DLD1 (cell line): ENCODE results near the gene LCE2D.
"Not testable (repeated sequence)": the region's sequence is repeated elsewhere in the genome, so short reads cannot be mapped to it uniquely, and the experiment has no call there.

Source experiments
- in situ Hi-C: cut with HindIII; loops from 2 replicates; pipeline ENCODE4 v1.10.0; 2017; ENCODE audit warnings: low sequenced_read_pairs

LCE2D gene

GRCh38 chr1:152663098-152663497 lies at the start of gene LCE2D:
LCE2D (plus strand) TSS chr1:152663380; CDS start chr1:152664106, 726 bp downstream.
- in situ Hi-C loops: no loop called here

DNA sequence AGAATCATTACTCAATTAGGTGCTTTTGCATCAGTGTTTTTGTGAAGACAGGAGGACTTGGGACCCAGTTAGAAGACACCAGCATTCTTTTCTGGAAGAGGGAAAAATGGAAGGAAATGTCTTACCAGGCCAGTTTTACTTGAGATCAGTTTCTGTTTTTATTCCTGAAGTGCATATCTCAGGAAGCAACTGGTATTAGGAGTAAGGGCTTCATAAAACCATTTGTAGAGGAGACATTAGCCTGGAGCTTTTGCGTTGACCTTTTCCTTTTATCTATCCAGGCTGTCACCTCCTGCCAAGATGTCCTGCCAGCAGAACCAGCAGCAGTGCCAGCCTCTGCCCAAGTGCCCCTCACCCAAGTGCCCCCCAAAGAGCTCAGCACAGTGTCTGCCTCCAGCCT lies 49.7 kb upstream of the LCE2D start, which contains the start of gene LCE3B:
Gene LCE3B (plus strand): TSS at position 301 of the 400 bp plus-strand sequence. CDS start 0 bp downstream, at position 301.
- in situ Hi-C loops: no loop called here

DNA sequence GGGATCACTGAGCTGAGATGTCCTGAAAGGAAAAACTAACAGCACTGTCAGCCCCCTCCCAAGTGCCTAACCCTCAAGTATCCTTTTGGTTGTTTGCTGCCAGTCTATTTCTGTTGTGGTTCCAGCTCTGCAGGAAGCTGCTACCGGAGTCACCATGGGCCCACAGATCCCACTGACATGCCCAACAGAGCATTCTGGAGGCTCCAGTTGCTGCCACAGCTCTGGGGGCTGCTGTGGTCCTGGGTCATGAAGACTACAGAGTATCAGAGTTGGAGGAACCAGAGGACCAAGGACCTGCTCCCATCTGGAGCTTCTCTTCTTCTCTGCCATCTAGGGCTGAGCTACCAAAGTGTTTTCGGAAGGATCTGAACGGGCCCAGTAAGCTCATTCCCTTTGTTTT lies 41.2 kb upstream of the LCE2D start:
- in situ Hi-C loops: no loop called here

DNA sequence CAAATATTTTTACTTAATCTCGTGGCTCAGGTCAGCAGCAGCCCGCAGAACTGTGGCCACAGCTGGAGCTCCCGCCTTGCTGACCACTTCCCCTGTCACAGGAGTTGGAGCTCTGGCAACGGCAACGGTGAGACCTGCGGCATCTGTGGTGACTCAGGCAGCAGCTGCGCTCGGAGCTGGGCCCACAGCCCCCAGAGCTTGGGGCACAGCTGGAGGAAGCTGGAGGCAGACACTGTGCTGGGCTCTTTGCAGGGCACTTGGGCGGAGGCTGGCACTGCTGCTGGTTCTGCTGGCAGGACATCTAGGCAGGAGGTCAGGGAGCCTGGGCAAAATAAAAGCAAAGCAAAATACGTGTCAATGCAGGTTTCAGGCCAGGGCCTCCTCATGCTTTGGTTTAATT lies 40.4 kb upstream of the LCE2D start, which contains the start of gene LCE3A:
Gene LCE3A (minus strand): TSS at position 301 of the 400 bp plus-strand sequence. CDS start 0 bp downstream, at position 301.
- in situ Hi-C loops: no loop called here

DNA sequence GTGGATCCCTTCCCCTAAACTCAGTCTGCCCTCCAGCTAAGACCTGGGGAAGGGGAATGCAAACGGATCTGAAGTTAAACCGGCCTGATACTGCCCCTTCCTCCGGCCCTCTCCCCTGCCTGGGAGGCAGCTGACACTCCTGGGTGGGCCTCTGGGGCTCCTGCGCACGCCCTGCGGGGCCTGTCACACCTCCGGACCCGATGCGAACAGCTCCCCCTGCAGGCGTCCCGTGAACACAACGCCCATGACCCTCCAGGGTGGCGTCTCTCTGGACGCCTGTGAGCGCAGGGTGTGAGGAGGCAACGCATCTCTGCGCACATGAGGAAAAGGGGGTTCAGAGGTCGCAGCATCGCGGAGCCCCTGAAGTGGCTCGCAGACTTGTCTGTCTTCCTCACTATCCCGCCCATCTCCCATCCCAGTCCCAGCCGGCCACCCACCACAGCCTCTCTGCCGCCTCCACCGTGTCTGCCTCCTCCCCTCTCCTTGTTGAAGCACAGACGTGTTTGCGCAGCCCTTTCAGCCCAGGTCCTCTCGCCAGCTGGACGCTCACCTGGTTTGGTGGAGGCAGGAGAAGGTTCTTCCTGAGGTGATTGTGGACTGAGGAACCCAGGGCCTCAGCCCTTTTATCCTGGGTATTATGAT lies 39.9 kb upstream of the LCE2D start:
- in situ Hi-C loops: no loop called here

DNA sequence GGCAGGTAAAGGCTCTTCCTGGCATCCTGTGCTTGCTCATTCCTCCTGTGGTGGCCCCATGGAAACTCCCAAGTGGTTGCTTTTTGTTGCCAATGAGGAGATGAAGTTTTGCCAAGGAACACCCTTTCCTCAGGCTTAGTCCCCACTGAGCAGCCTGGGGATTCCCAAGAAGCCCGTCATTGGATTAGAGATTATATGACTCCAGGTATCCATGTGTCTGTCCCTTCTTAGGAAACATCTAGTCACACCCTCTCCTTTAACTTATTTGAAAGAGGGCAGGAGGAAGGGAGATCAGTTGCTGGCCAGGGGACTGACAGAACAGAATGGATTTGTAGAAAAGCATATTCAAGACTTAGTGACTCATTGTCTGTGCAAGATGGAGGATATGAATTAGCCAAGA lies 36.4 kb upstream of the LCE2D start:
- in situ Hi-C loops: no loop called here

- in situ Hi-C loops: no loop called here
Measured at GRCh38 chr1:152630596-152630995, 32.6 kb upstream of the LCE2D start.

DNA sequence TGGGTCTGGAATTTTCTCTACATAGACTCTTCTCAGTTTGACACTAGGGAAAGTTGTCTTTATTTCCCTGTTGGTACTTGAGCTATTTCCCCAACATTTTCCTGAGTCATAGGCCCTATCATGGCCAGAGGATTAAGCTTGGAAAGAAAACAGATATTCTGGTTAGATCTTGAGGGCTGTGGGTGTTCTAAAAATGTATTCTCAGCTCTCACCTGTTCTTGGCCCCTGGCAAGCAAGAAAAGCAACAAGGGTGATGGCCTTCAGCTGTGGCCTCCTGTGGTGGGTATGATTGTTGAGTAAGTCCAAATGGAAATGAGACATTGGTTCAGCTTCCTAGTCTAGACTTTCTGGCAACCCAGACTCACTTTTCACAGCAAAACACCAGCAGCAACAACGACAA lies 22.8 kb upstream of the LCE2D start:
- in situ Hi-C loops: no loop called here

- in situ Hi-C loops: no loop called here
Measured at GRCh38 chr1:152643945-152644344, 19.2 kb upstream of the LCE2D start.

DNA sequence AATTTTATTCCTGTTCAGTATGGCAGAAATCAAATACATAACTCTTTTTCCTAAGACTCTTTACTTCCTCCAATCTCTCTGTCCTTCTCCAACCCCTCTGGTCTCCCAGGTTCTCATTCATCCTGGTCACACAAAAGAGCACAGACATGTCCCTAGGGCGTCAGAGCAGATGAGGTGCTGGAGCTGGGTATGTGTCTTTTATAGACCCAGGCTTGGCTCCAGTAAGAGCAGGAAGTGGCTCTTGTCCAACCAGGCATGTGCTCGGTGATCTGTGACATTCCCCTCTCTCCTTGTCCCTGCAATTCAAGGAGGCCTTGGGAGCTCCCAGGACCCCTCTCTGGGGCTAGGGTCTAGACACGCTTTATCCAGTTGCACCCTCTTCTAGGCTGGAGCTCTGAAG lies 18.0 kb upstream of the LCE2D start:
- in situ Hi-C loops: no loop called here

- in situ Hi-C loops: no loop called here
Measured at GRCh38 chr1:152646656-152647055, 16.5 kb upstream of the LCE2D start.

DNA sequence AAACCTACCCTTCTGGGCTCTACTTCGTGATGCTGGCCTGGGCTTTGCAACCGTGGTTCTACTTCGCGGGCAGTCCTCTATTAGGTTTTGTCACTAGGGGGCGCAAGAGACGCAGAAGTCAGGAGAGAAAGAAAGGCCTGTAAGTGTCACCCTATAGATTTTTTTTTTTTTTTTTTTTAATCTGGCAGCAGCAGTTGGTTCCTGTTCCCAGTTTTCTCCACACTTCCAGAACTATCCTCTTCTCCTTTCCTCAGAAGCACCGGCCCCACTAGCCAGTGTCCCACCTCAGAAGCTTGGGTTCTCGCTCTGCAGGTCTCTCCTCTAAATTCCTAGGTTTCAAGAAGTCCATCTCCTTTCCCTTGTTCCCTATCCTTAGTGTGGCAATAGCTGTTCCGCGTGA lies 9.1 kb upstream of the LCE2D start:
- in situ Hi-C loops: no loop called here

GRCh38 chr1:152656459-152656858 lies 6.7 kb upstream of the LCE2D start:
- in situ Hi-C loops: no loop called here

GRCh38 chr1:152657677-152658076 lies 5.5 kb upstream of the LCE2D start:
- in situ Hi-C loops: no loop called here

DNA sequence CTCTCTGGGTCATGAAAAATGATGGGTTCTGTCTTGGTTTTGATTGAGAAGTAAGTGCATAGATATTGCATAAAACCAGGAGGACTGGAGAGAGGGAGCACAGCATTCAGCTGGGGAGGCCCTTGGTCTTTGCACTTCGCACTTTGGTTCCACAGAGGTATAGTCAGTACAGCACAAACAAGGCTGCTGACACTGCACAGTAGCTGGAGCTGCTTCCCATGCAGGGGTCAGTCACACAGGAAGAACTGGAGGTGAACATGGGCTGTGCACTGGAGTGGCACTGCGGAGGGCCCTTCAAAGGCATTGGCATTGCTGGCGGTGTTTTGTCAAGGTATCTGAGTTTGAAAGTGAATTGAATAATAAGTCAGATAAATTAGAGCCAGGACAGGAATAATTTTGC lies 4.5 kb upstream of the LCE2D start:
- in situ Hi-C loops: no loop called here

DNA sequence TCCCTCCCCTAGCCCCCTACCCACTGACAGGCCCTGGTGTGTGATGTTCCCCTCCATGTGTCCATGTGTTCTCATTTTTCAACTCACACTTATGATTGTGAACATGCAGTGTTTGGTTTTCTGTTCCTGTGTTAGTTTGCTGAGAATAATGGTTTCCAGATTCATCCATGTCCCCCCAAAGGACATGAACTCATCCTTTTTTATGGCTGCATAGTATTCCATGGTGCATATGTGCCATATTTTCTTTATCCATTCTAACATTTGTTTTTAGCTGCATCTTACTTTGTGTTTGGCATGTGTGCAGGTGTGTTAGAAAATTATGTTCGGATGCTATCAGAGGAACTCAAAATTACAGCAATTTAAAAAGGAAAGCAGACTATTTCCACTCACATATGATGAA lies 3.0 kb downstream of the LCE2D start:
- in situ Hi-C loops: not testable (repeated sequence)

DNA sequence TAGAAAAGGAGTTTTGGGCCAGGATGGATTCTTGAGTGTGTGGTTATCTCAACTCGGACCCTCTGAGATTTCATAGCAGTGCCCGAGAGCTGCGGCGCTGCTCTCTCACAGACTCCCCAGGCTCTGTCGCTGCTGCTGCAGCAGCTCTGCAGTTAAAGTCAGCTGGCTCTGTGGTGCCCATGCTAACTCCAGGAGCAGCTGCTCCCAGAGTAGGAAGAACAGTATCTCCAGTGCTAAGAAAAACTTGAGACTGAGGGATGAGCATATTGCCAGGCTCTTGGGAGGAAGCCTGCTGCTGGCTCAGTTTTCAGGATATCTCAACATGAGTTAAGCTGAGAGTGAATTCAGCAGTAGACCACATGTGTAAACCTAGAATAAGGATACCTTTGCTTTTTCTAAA lies 4.5 kb downstream of the LCE2D start:
- in situ Hi-C loops: no loop called here

DNA sequence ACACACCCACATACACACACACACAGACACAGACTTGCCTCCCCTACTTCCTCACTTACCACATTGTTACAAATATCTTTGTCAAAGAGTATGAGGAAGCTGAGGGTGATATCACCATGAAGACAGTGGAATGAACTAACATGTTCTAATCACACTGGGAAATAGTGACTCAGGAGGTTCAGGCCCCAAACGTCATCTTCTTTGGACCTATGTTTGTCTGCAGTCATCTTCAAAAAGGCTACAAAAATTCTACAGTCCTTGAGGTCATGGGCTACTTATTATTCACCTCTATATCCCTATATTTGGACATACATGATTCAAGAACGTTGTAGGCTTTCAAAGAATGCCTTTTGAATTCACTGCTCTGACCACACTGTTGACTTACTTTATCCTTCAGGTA lies 9.8 kb downstream of the LCE2D start:
- in situ Hi-C loops: no loop called here

DNA sequence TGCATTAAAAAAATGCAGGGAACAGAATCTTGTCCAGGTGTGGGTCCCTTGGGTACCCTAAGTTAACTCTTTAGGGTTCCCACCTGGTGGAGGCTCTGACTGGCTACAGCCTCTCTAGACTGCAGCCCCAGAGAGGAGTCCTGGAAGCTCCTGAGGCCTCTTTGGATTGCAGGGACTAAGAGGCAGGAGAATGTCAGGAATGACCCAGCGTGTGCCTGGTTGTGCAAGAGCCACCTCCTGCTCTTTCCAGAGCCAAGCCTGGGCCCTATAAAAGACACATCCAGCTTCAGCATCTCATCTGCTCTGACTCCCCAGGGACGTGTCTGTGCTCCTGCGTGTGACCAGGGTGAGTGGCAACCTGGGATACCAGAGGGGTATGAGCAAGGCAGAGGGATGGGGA lies 11.8 kb downstream of the LCE2D start, which contains the start of gene LCE2C:
Gene LCE2C (plus strand): TSS at position 297 of the 400 bp plus-strand sequence. CDS start 737 bp downstream, outside the sequence.
- in situ Hi-C loops: not testable (repeated sequence)

GRCh38 chr1:152679459-152679858 lies 16.3 kb downstream of the LCE2D start:
- in situ Hi-C loops: no loop called here

DNA sequence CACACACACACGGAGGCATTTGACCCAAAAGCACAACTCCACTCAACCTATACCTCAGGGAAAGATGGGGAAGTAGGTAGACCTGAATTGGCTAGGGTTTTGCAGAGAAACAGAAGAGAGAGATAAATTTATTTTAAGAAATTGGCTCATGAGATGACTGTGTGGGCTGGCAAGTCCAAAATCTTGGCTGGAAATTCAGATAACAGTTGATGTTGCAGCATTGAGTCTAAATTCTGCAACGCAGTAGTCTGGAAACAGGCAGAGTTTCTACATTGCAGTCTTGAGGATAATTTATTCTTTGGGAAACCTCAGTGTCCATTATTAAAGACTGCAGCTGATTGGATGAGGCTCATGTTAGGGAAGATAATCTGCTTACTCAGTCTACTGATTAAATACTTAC lies 18.4 kb downstream of the LCE2D start:
- in situ Hi-C loops: no loop called here

DNA sequence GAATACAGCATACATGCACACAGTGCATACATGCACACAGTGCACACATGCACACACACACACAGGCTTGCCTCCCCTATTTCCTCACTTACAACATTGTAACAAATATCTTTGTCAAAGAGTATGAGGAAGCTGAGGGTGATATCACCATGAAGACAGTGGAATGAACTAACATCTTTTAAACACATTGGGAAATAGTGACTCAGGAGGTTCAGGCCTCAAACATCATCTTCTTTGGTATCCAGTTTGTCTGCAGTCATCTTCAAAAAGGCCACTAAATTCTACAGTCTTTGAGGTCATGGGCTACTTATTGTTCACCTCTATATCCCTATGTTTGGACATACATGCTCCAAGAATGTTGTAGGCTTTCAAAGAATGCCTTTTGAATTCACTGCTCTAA lies 20.7 kb downstream of the LCE2D start:
- in situ Hi-C loops: no loop called here

DNA sequence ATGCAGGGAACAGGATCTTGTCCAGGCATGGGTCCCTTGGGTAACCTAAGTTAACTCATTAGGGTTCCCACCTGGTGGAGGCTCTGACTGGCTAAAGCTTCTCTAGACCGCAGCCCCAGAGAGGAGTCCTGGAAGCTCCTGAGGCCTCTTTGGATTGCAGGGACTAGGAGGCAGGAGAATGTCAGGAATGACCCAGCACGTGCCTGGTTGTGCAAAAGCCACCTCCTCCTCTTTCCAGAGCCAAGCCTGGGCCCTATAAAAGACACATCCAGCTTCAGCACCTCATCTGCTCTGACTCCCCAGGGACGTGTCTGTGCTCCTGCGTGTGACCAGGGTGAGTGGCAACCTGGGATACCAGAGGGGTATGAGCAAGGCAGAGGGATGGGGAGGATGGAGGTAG lies 22.6 kb downstream of the LCE2D start, which contains the start of gene LCE2B:
Gene LCE2B (plus strand): TSS at position 301 of the 400 bp plus-strand sequence. CDS start 721 bp downstream, outside the sequence.
- in situ Hi-C loops: not testable (repeated sequence)
